ENCODE data around the gene BARX1.
"Not testable (repeated sequence)": the region's sequence is repeated elsewhere in the genome, so short reads cannot be mapped to it uniquely, and the experiment has no call there.

The BARX1 gene

DNA sequence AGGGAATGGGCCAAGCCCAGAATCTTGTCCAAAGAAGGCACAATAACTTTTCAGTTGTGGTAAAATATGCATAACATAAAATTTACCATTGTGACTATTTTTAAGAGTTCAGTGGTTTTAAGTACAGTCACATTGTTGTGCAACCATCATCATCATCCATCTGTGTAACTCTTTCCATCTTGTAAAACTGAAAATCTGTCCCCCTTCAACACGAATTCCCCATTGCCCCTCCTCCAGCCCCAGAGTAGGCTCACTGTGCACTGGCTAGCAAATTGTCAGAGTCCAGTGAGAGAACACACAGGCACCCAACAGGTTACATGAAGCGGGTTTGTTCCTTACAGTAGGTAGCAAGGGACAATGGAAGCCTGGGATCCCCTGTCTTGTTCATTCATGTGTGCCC is 13.7 kb downstream of the BARX1 start:
- ChIA-PET CTCF (no interaction called here), POLR2A (no interaction called here)
- no peak for TF ChIP-seq FOXA1 (IDR thresholded peaks at IDR 0.05)
- TF ChIP-seq NFRKB (IDR thresholded peaks at IDR 0.05) = no peak
- no peak for TF ChIP-seq FOXK2 (IDR thresholded peaks at IDR 0.05)
- TF ChIP-seq LEF1 (IDR thresholded peaks at IDR 0.05; ENCODE audit: borderline replicate concordance) = no peak
- no peak for TF ChIP-seq ELF4 (IDR thresholded peaks at IDR 0.05)
- no peak for TF ChIP-seq TARDBP (IDR thresholded peaks at IDR 0.05)
- no peak for DNase-seq (ENCODE audit: extremely low spot score)

DNA sequence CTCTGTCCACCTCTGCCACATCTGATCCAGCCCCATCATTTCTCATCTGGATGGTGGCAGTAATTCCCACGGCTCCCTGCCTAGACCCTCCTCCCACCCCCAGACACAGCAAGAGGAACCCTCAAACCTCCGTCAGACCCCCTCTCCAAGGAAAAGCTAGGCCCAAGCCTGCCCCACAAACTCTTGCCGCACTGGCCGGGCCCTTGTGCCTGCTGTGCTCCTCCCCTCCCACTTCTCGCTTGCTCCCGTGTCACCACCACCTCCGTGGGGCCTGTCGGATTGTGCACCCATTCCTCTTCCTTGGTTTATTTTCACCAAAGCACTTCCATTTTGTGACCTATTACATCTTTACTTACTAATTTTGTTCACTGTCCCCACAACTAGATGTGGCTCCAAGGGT is 14.2 kb downstream of the BARX1 start:
- DNase-seq (ENCODE audit: extremely low spot score) = no peak
- TF ChIP-seq ELF4 (IDR thresholded peaks at IDR 0.05) (no peak), L3MBTL2 (conservative IDR thresholded peaks at IDR 0.05) (no peak), FOXK2 (IDR thresholded peaks at IDR 0.05) (no peak)
- POLR2A ChIA-PET = no interaction called here
- CTCF ChIA-PET = no interaction called here

DNA sequence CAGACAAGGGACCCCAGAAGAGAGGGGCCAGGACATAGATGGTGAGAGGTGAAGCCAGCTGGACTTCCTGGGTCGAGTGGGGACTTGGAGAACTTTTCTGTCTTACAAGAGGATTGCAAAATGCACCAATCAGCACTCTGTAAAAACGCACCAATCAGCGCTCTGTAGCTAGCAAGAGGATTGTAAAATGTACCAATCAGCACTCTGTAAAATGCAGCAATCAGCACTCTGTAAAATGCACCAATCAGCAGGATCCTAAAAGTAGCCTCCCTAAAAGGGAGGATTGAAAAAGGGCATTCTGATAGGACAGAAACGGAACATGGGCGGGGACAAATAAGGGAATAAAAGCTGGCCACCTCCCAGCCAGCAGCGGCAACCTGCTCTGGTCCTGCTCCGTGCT is 15.6 kb downstream of the BARX1 start:
- DNase-seq (ENCODE audit: extremely low spot score); POLR2A ChIA-PET; CTCF ChIA-PET: not testable (repeated sequence)

DNA sequence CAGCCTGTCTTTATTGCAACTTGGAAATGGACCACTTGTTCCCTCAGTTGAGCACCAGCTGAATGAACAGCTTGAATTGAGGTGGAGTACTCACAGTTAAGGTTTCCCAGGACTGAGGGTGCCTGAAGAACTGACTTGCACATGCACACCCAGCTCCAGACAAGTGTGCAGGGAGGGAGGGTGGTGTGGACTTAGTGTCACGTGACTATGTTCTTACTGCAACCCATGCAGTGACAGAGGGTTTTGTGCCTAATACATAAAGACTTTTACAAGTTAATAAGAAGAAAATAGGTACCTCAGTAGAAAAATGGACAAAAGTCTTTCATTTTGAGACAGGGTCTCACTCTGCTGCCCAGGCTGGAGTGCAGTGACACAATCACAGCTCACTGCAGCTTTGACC is 18.0 kb downstream of the BARX1 start:
- POLR2A ChIA-PET = no interaction called here
- no peak for DNase-seq (ENCODE audit: extremely low spot score)
- CTCF ChIA-PET = no interaction called here
- no peak for TF ChIP-seq NFRKB (IDR thresholded peaks at IDR 0.05)
- no peak for TF ChIP-seq ZNF384 (IDR thresholded peaks at IDR 0.05)
- no peak for TF ChIP-seq ARNT (IDR thresholded peaks at IDR 0.05)
- TF ChIP-seq SP1 (IDR thresholded peaks at IDR 0.05) = no peak
- TF ChIP-seq CTBP1 (IDR thresholded peaks at IDR 0.05; ENCODE audit: borderline replicate concordance) = no peak
- no peak for TF ChIP-seq FOXK2 (IDR thresholded peaks at IDR 0.05)
- TF ChIP-seq, protein P1, sequence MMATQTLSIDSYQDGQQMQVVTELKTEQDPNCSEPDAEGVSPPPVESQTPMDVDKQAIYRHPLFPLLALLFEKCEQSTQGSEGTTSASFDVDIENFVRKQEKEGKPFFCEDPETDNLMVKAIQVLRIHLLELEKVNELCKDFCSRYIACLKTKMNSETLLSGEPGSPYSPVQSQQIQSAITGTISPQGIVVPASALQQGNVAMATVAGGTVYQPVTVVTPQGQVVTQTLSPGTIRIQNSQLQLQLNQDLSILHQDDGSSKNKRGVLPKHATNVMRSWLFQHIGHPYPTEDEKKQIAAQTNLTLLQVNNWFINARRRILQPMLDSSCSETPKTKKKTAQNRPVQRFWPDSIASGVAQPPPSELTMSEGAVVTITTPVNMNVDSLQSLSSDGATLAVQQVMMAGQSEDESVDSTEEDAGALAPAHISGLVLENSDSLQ (IDR thresholded peaks at IDR 0.05) = no peak
- TF ChIP-seq HDGF (IDR thresholded peaks at IDR 0.05; ENCODE audit: borderline replicate concordance) = no peak

DNA sequence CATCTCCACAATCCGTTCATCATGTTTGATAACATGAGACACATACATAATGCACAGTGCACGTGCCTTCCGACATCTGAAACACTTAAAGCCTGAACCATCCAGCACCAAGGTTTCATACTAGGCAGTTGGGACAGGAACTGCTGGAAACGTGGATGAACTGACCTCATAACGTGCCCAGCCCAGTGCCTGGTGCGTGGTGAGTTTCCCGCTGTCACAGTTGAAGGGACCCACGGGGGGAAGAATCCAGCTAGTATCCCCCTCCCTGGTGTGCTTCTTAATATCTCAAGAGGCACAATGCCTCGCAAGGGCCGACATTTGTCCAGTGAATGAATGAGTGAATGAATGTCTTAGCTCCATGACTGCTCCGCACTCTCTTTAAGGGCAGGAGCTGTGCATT is 23.2 kb downstream of the BARX1 start:
- POLR2A ChIA-PET = no interaction called here
- CTCF ChIA-PET = no interaction called here
- DNase-seq (ENCODE audit: extremely low spot score) = no peak

DNA sequence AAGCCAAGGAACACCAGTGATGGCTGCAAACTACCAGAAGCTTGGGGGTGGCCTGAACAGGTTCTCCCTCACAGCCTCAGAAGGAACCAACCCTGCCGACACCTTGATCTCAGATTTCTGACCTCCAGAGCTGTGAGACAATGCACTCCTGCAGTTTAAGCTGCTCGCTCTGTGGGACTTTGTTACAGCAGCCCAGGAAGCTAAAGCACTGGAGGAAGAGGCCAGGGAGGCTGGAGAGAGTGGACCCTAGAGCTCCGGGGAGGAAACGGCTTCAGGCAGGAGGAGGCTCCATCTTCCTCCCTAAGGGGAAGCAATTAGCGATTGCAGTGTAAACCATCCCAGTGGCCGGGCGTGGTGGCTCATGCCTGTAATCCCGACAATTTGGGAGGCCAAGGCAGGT is 25.1 kb downstream of the BARX1 start:
- no peak for TF ChIP-seq ELF4 (IDR thresholded peaks at IDR 0.05)
- TF ChIP-seq, protein P1 (IDR thresholded peaks at IDR 0.05) = no peak
- no peak for TF ChIP-seq SP1 (IDR thresholded peaks at IDR 0.05)
- no peak for DNase-seq (ENCODE audit: extremely low spot score)
- POLR2A ChIA-PET = no interaction called here
- CTCF ChIA-PET = no interaction called here

More for the DNA sequence above, 23.2 kb downstream of the BARX1 start:
- TF ChIP-seq NFRKB (IDR thresholded peaks at IDR 0.05) (no peak), FOXA1 (IDR thresholded peaks at IDR 0.05) (no peak), LEF1 (IDR thresholded peaks at IDR 0.05; ENCODE audit: borderline replicate concordance) (no peak), HDGF (IDR thresholded peaks at IDR 0.05; ENCODE audit: borderline replicate concordance) (no peak), FOXK2 (IDR thresholded peaks at IDR 0.05) (no peak), ELF4 (IDR thresholded peaks at IDR 0.05) (no peak), CTBP1 (IDR thresholded peaks at IDR 0.05; ENCODE audit: borderline replicate concordance) (no peak), FOXM1 (IDR thresholded peaks at IDR 0.05; ENCODE audit: borderline replicate concordance) (no peak), ZNF384 (IDR thresholded peaks at IDR 0.05) (no peak)

DNA sequence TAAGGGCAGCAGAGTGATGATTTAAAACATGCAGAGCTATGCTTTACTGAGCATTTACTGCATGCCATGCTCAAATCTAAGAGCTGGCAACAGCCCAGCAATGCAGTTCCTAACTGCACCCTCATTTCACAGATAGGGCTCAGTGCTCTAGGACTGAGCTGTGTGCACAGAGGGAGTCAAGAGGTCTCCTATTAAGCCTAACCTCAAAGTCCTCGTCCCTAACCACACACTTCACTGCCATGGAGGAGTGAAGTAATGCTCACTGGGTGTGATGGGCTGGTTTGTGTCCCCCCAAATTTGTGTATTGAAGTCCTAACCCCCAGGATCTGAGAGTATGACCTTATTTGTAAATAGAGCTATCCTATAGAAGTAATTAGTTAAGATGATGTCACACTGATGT is 25.9 kb downstream of the BARX1 start:
- ChIA-PET POLR2A (no interaction called here), CTCF (no interaction called here)
- TF ChIP-seq SUZ12 (IDR thresholded peaks at IDR 0.05) (no peak), FOXM1 (IDR thresholded peaks at IDR 0.05; ENCODE audit: borderline replicate concordance) (no peak), NFRKB (IDR thresholded peaks at IDR 0.05) (no peak), SP1 (IDR thresholded peaks at IDR 0.05) (no peak), ZNF384 (IDR thresholded peaks at IDR 0.05) (no peak), HDGF (IDR thresholded peaks at IDR 0.05; ENCODE audit: borderline replicate concordance) (no peak), CTBP1 (IDR thresholded peaks at IDR 0.05; ENCODE audit: borderline replicate concordance) (no peak)
- no peak for DNase-seq (ENCODE audit: extremely low spot score)

DNA sequence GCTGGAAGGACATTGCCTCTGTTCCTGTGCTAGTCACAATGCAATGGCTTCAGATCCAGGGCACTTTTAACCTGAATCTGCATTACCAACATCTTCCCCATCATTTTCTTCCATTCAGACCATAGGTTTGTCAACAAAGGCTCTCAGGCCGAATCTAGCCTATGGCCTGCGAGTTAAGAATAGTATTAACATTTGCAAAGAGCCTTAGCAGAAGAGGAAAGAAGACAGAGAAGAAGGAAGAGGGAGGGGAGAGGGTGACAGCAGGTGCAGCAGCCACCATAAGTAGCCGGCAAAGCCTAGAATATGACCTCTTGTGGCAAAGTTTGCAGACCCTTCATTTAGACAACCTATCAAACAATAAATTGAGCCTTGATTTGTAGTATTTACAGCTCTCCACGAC is 32.6 kb downstream of the BARX1 start:
- ChIA-PET POLR2A (no interaction called here), CTCF (no interaction called here)
- TF ChIP-seq TARDBP (IDR thresholded peaks at IDR 0.05) (no peak), SUZ12 (IDR thresholded peaks at IDR 0.05) (no peak)
- DNase-seq (ENCODE audit: extremely low spot score) = no peak

DNA sequence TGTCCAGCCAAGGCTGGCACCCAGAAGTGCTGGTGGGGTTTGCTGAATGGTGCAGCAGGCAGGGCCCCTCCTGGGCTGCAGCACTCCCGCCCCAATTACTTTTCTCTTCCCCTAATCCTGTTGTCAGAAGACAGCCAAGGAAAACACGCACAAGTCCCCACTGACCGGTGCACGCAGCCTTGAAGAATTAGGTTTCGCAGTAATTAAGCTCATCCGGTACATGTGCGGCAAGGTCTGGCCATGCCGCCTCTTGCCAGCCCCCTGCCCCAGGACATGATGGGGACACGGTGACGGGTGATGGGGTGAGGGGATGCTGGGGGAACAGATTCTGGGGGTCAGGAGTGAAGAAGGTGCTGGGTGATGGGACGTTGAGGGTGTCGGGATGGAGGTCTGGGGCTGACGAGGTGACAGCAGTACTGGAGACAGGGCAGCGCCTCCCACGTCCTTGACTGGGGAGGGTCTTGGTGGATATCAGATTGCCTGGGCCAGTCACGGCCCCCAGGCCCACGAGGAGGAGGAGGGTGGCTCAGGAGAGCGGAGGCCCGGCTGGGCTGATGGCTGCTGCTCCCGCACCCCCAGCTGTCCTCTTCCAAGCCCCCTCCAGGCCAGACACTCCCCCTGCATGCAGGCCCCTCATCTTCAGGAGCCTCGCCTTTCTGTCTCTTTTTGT is 34.9 kb downstream of the BARX1 start:
- CTCF ChIA-PET = no interaction called here
- no peak for TF ChIP-seq SP1 (IDR thresholded peaks at IDR 0.05)
- TF ChIP-seq SUZ12 (IDR thresholded peaks at IDR 0.05) = no peak
- TF ChIP-seq, protein P1 (IDR thresholded peaks at IDR 0.05) = no peak
- TF ChIP-seq L3MBTL2 (conservative IDR thresholded peaks at IDR 0.05) = no peak
- TF ChIP-seq FOXA1 (IDR thresholded peaks at IDR 0.05) = no peak
- TF ChIP-seq TARDBP (IDR thresholded peaks at IDR 0.05) = no peak
- TF ChIP-seq NFRKB (IDR thresholded peaks at IDR 0.05) = no peak
- no peak for TF ChIP-seq FOXM1 (IDR thresholded peaks at IDR 0.05; ENCODE audit: borderline replicate concordance)
- no peak for TF ChIP-seq ELF4 (IDR thresholded peaks at IDR 0.05)
- POLR2A ChIA-PET = no interaction called here
- no peak for DNase-seq (ENCODE audit: extremely low spot score)
